Trophoblast cell (in vitro differentiated cells and primary cell): ENCODE data around the gene DNMT3A.

Experiments
- DNase-seq, 2 donors: peaks; one replicate each; pipeline ENCODE4 v3.0.0-alpha.2; 2016
- H2AFZ ChIP-seq: 2 replicates; pipeline ENCODE4 v1.6.1; 2013; ENCODE audit warnings: low read length, moderate library complexity, mild to moderate bottlenecking; ENCODE audit not compliant: insufficient read depth, poor library complexity
- H2AK5ac ChIP-seq: 2 replicates; pipeline ENCODE4 v1.6.1; 2013; ENCODE audit warnings: mild to moderate bottlenecking, low read length
- H2BK120ac ChIP-seq: 2 replicates; pipeline ENCODE4 v1.6.1; 2013; ENCODE audit warnings: low read length, mild to moderate bottlenecking, moderate library complexity; ENCODE audit not compliant: insufficient read depth, poor library complexity
- H2BK12ac ChIP-seq: 2 replicates; pipeline ENCODE4 v1.6.1; 2013; ENCODE audit warnings: mild to moderate bottlenecking, low read length, moderate library complexity
- H2BK5ac ChIP-seq: 2 replicates; pipeline ENCODE4 v1.6.1; 2013; ENCODE audit warnings: low read length, low read depth, moderate library complexity, mild to moderate bottlenecking; ENCODE audit not compliant: poor library complexity
- H3K14ac ChIP-seq: 2 replicates; pipeline ENCODE4 v1.6.1; 2013; ENCODE audit warnings: mild to moderate bottlenecking, low read length
- H3K18ac ChIP-seq: 2 replicates; pipeline ENCODE4 v1.6.1; 2013; ENCODE audit warnings: mild to moderate bottlenecking, low read length
- H3K23ac ChIP-seq: 2 replicates; pipeline ENCODE4 v1.6.1; 2013; ENCODE audit warnings: low read length
- H3K27ac ChIP-seq: 2 replicates; pipeline ENCODE4 v1.5.1; 2013; ENCODE audit warnings: low read depth, mild to moderate bottlenecking, inconsistent platforms, low read length, moderate library complexity
- H3K27me3 ChIP-seq: 2 replicates; pipeline ENCODE4 v1.6.1; 2013; ENCODE audit warnings: inconsistent platforms, mild to moderate bottlenecking, low read length, moderate library complexity; ENCODE audit not compliant: insufficient read depth
- H3K36me3 ChIP-seq, 2 experiments: 1 replicate in 1 of 2; 2 replicates in 1 of 2; pipeline ENCODE4 v1.6.1; 2013; ENCODE audit warnings: low read length in 2 of 2, mild to moderate bottlenecking in 2 of 2, moderate library complexity in 1 of 2; ENCODE audit not compliant: insufficient read depth in 2 of 2, control insufficient read depth in 1 of 2
- H3K4ac ChIP-seq: 2 replicates; pipeline ENCODE4 v1.6.1; 2013; ENCODE audit warnings: low read depth, mild to moderate bottlenecking, low read length, moderate library complexity
- H3K4me1 ChIP-seq, 2 experiments: 1 replicate in 1 of 2; 2 replicates in 1 of 2; pipeline ENCODE4 v1.6.1; 2013; ENCODE audit warnings: low read length in 2 of 2, mild to moderate bottlenecking in 2 of 2, moderate library complexity in 1 of 2; ENCODE audit not compliant: insufficient read depth in 2 of 2, control insufficient read depth in 1 of 2
- H3K4me2 ChIP-seq: 2 replicates; pipeline ENCODE4 v1.6.1; 2013; ENCODE audit warnings: inconsistent platforms, mild to moderate bottlenecking, low read length, moderate library complexity
- H3K4me3 ChIP-seq: 2 replicates; pipeline ENCODE4 v1.5.1; 2013; ENCODE audit warnings: mild to moderate bottlenecking, low read depth, low read length, inconsistent platforms
- H3K79me1 ChIP-seq: one replicate; pipeline ENCODE4 v1.6.1; 2013; ENCODE audit warnings: low read length
- H3K79me2 ChIP-seq: 2 replicates; pipeline ENCODE4 v1.6.1; 2013; ENCODE audit warnings: low read length, mild to moderate bottlenecking; ENCODE audit not compliant: control insufficient read depth, insufficient read depth, poor library complexity
- H3K9ac ChIP-seq: 2 replicates; pipeline ENCODE4 v1.6.1; 2013; ENCODE audit warnings: mild to moderate bottlenecking, low read length
- H3K9me3 ChIP-seq: 2 replicates; pipeline ENCODE4 v1.6.1; 2013; ENCODE audit warnings: low read depth, mild to moderate bottlenecking, control low read depth, inconsistent platforms, low read length; ENCODE audit not compliant: insufficient read depth
- H4K12ac ChIP-seq: 2 replicates; pipeline ENCODE4 v1.6.1; 2013; ENCODE audit warnings: low read depth, mild to moderate bottlenecking, low read length, moderate library complexity
- H4K8ac ChIP-seq: 2 replicates; pipeline ENCODE4 v1.6.1; 2013; ENCODE audit warnings: low read depth, mild to moderate bottlenecking, low read length, moderate library complexity
- H4K91ac ChIP-seq: one replicate; pipeline ENCODE4 v1.6.1; 2013; ENCODE audit warnings: low read depth, mild to moderate bottlenecking, low read length, moderate library complexity
- WGBS: extraction: QIAGEN DNeasy Blood & Tissue Kit; methylation state at CpG from one replicate; pipeline ENCODE4 v1.1.7; 2013; ENCODE audit warnings: missing lambda C conversion rate; ENCODE audit not compliant: insufficient read length, insufficient coverage; ENCODE audit errors: extremely low coverage; 5-methylcytosine and 5-hydroxymethylcytosine counted together

The DNMT3A gene

GRCh38 chr2:25250331-25251070 is 91.2 kb downstream of the DNMT3A start:
- Histone ChIP-seq H3K27me3 (no peaks in the 10 kb centered on the region), H3K4me1 (peaks cover 16 to 19% of the 10 kb centered on the region in 2 experiments), H3K4ac (peak overlapping the region; percentile 66), H3K14ac (peak overlapping the region; percentile 23), H3K23ac (no peak overlapping the region), H4K12ac (no peak overlapping the region), H4K91ac (no peak overlapping the region), H3K79me1 (peaks cover 20% of the 10 kb centered on the region), H3K4me2 (peak overlapping the region; percentile 56), H3K79me2 (peaks cover 15% of the 10 kb centered on the region), H3K4me3 (peak overlapping the region; percentile 39), H2AFZ (no peak overlapping the region), H3K18ac (peak overlapping the region; percentile 7), H4K8ac (no peak overlapping the region), H2BK12ac (no peak overlapping the region), H2BK120ac (no peak overlapping the region), H3K9me3 (no peaks in the 10 kb centered on the region), H2BK5ac (no peak overlapping the region), H3K27ac (no peak overlapping the region), H3K36me3 (peaks cover 27 to 29% of the 10 kb centered on the region in 2 experiments), H3K9ac (peak overlapping the region; percentile 30), H2AK5ac (no peak overlapping the region)
- DNase-seq, result peak; percentile 22 to 27
- WGBS, result no CpG with 5 or more reads among the region's 28 CpGs

GRCh38 chr2:25249785-25250184 is 91.9 kb downstream of the DNMT3A start:
- H4K12ac ChIP-seq, result no peak overlapping the region
- no peak overlapping the region for H2BK120ac ChIP-seq
- peaks cover 34 to 36% of the 10 kb centered on the region in 2 experiments for H3K36me3 ChIP-seq
- H3K23ac ChIP-seq, result no peak overlapping the region
- no peaks in the 10 kb centered on the region for H3K27me3 ChIP-seq
- no peaks in the 10 kb centered on the region for H3K9me3 ChIP-seq
- H2BK12ac ChIP-seq, result no peak overlapping the region
- H2AFZ ChIP-seq, result no peak overlapping the region
- H3K14ac ChIP-seq, result no peak overlapping the region
- H2BK5ac ChIP-seq, result no peak overlapping the region
- H3K9ac ChIP-seq, result no peak overlapping the region
- H4K91ac ChIP-seq, result no peak overlapping the region
- H4K8ac ChIP-seq, result no peak overlapping the region
- peak overlapping the region; percentile 15 for H3K4ac ChIP-seq
- H3K4me2 ChIP-seq, result no peak overlapping the region
- peaks cover 15% of the 10 kb centered on the region for H3K79me2 ChIP-seq
- peaks cover 20% of the 10 kb centered on the region for H3K79me1 ChIP-seq
- peaks cover 16 to 19% of the 10 kb centered on the region in 2 experiments for H3K4me1 ChIP-seq
- no peak overlapping the region for H3K4me3 ChIP-seq
- H3K18ac ChIP-seq, result no peak overlapping the region
- no CpG with 5 or more reads among the region's 4 CpGs for WGBS
- H2AK5ac ChIP-seq, result no peak overlapping the region
- no peak overlapping the region for H3K27ac ChIP-seq
- DNase-seq, result no peak

- Histone ChIP-seq H4K91ac (no peak overlapping the region), H3K79me1 (peaks cover 16% of the 10 kb centered on the region), H3K9ac (no peak overlapping the region), H2AFZ (no peak overlapping the region), H2BK5ac (no peak overlapping the region), H3K27ac (no peak overlapping the region), H3K4ac (no peak overlapping the region), H3K23ac (no peak overlapping the region), H4K12ac (no peak overlapping the region), H3K4me2 (no peak overlapping the region), H3K27me3 (no peaks in the 10 kb centered on the region), H3K4me1 (peaks cover 9 to 13% of the 10 kb centered on the region in 2 experiments), H3K4me3 (no peak overlapping the region), H3K79me2 (peaks cover 15% of the 10 kb centered on the region), H2AK5ac (no peak overlapping the region), H2BK120ac (no peak overlapping the region), H2BK12ac (no peak overlapping the region), H4K8ac (no peak overlapping the region), H3K18ac (no peak overlapping the region), H3K14ac (no peak overlapping the region), H3K9me3 (no peaks in the 10 kb centered on the region), H3K36me3 (peaks cover 48 to 50% of the 10 kb centered on the region in 2 experiments)
- WGBS, result no CpG with 5 or more reads among the region's 20 CpGs
- no peak for DNase-seq
These were observed 93.8 kb downstream of the DNMT3A start for GRCh38 chr2:25247792-25248512.

GRCh38 chr2:25246558-25247290 is 95.0 kb downstream of the DNMT3A start:
- no peak for DNase-seq
- Histone ChIP-seq H2BK12ac (no peak overlapping the region), H2BK5ac (no peak overlapping the region), H3K27ac (no peak overlapping the region), H3K4me2 (no peak overlapping the region), H3K4me3 (no peak overlapping the region), H2BK120ac (no peak overlapping the region), H3K36me3 (peaks cover 58 to 59% of the 10 kb centered on the region in 2 experiments), H3K23ac (no peak overlapping the region), H3K9ac (no peak overlapping the region), H3K14ac (no peak overlapping the region), H3K18ac (no peak overlapping the region), H2AK5ac (no peak overlapping the region), H3K4ac (no peak overlapping the region), H4K12ac (no peak overlapping the region), H3K79me2 (peaks cover 12% of the 10 kb centered on the region), H3K9me3 (no peaks in the 10 kb centered on the region), H3K4me1 (peaks cover 6 to 10% of the 10 kb centered on the region in 2 experiments), H3K79me1 (peaks cover 7% of the 10 kb centered on the region), H2AFZ (no peak overlapping the region), H3K27me3 (no peaks in the 10 kb centered on the region), H4K91ac (no peak overlapping the region), H4K8ac (no peak overlapping the region)
- no CpG with 5 or more reads among the region's 26 CpGs for WGBS
